GM18519 (cell line): ENCODE data around the gene PDE8B.

Experiments
- ATAC-seq: cut with Tn5 transposase; IDR thresholded peaks from one replicate; pipeline ENCODE4 v1.9.1; 2021; ENCODE audit warnings: mild to moderate bottlenecking, moderate library complexity; ENCODE audit not compliant: unreplicated experiment, low FRiP score

PDE8B gene

DNA sequence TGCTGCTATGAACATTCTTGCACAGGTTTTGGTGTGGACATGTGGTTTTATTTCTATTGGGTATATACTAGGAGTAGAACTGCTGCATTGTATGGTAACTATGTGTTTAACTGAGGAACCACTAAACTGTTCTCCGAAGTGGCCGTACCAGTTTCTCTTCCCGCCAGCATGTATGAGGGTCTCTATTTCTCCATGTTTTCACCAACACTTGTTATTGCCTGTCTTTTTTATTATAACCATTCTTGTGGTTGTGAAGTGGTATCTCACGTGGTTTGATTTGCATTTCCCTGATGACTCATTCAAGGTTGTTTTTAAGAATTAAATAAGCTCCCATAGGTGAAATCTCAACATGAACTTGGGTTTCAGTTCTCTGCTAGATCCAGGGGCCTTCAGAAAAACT, 19.4 kb downstream of the PDE8B start:
- no peak for ATAC-seq

- no peak for ATAC-seq
Measured at GRCh38 chr5:77230727-77231470, 20.4 kb downstream of the PDE8B start.

- no peak for ATAC-seq
Measured at GRCh38 chr5:77231471-77232138, 21.1 kb downstream of the PDE8B start.

- no peak for ATAC-seq
Measured at GRCh38 chr5:77232574-77233358, 22.3 kb downstream of the PDE8B start.

GRCh38 chr5:77235846-77236721, 25.6 kb downstream of the PDE8B start:
- ATAC-seq: no peak

GRCh38 chr5:77239126-77239741, 28.8 kb downstream of the PDE8B start:
- no peak for ATAC-seq

GRCh38 chr5:77241444-77241843, 31.0 kb downstream of the PDE8B start:
- ATAC-seq: no peak

DNA sequence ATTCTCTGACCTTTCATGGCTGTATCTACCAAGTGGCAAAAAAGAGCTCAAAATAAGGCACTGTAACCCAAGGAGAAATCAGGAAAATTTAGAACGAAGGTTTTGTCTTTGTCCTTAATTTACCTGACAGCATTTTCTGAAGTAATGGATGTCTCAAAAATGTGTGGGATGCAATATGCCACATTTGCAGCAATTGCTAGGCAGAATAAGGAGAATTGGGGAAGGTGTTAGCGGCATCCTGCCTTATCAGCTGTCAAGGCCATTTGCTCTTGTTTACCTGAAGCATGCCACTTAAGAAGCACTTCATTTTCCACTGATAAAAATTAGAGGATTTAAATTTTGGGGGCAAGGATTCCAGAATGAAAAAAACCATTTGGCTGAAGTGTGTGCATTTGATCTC, 39.0 kb downstream of the PDE8B start:
- ATAC-seq: no peak

DNA sequence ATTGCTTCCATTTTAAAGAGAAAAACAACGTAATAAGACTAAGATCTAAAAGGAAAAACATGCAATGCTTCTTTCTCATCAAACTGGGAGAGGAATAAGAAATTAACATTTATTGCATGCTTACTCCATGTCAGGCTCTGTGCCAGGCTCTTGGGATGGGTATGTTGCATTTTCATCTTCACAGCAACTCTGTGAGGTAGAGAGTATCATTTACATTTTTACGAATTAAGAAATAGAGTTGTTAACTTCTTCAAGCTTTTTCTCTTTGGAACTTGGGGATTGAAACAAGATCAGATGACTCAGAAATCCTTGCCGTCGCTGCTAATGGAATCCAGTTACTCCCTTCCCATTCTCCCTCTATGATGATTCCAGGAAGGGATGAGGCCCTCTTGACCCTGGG, 39.5 kb downstream of the PDE8B start:
- ATAC-seq: no peak

DNA sequence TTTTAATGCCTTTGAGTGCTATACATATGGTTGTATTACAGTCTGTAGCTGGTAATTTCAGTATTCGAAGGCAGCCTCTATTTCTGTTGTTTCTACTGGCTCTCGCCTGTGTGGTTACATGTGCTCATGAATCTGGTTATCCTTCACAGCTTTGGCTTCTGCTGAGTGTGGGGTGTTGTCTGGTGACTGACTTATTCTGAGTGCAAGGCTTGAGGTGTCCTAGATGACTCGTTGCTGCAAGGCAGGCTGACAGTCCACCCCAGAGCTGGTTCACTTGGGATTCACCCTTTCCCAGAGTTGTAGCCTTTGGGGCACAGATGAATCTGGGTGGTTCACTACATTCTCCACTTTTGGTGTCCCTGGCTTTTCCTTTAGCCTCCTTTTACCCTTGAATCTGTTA, 41.4 kb downstream of the PDE8B start:
- ATAC-seq: no peak

- no peak for ATAC-seq
Measured at GRCh38 chr5:77255617-77256016, 45.1 kb downstream of the PDE8B start.

GRCh38 chr5:77256406-77256805, 45.9 kb downstream of the PDE8B start:
- ATAC-seq: no peak

DNA sequence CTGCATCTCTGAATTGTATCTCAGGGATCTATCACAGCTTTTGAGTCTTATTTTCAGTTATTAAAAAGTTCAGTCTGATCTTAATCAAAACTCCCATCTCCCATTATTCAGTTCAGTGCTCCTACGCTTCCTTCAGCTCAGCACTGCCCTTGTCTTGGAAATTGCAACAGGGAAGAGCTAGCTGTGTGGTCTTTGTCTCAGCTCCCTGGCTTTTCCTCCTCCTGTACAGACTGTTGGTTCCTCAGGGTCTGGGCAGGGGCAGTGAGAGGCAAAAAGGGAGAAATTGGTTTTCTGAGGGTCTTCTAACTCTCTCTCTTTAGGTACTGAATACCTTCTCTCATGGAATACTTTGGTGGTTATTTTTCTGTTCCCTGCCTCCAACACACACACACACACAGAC, 48.2 kb downstream of the PDE8B start:
- ATAC-seq: no peak

- ATAC-seq: no peak
Measured at GRCh38 chr5:77259476-77259875, 49.0 kb downstream of the PDE8B start.

GRCh38 chr5:77262697-77263096, 52.2 kb downstream of the PDE8B start:
- no peak for ATAC-seq

- ATAC-seq: no peak
Measured at GRCh38 chr5:77266291-77266690, 55.8 kb downstream of the PDE8B start.

- no peak for ATAC-seq
Measured at GRCh38 chr5:77267496-77267895, 57.0 kb downstream of the PDE8B start.

- no peak for ATAC-seq
Measured at GRCh38 chr5:77272206-77272605, 61.7 kb downstream of the PDE8B start.

- ATAC-seq: no peak
Measured at GRCh38 chr5:77277759-77278158, 67.3 kb downstream of the PDE8B start.

DNA sequence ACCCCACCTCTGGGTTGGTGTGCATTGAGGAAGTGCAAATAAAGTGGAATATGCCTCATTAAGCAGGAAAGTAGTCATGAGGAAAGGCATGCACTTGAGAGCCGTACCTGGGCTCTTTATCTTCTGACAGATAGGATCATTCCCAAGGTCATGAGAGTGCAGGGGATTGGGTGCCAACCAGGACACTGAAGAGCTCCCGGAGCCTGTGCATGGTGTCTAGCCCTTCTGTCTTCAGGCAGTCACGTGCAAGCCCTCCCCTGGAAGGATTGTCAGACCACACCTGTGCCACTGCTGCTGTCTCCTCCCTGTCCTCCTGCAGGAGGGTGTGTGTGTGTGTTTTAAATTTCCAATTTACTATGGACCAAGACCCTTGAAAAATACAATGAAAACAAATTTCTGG, 69.6 kb downstream of the PDE8B start:
- no peak for ATAC-seq
